ENCODE results near the gene SV2B.

DNA sequence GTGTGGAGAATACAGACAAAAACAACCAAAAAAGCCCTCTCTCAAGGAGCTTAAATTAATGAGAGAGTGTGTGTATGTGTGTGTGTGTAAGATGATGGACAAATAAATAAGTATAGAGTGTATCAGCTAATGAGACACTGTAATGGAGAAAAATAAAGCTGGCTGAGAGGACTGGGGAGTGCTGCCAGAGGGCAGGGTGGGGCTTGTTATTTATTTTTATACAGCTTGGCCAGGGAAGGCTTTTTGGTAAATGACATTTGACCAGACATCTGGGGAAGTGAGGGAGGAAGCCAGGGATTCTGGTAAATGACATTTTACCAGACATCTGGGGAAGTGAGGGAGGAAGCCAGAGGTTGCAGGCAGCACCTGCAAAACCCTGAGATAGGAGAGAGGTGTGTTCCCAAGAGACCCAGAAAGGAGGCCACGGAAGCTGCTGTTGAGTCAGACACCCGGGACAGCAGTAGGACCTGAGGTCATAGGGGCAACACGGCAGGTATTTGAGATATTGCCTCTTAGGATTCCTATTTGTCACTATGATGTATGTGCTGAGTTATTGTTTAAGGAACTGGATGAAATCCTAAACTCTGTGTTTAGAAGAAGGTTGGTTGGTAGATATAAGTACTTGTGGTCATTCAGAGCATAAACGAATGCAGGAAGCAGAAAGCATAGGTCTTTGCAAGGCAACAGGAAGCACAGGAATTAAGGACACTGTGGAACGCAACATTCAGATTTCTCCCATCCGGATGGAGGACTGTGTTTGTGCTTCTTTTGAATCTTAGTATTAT, 2.7 kb downstream of the SV2B start:
- TF ChIP-seq, protein P1, sequence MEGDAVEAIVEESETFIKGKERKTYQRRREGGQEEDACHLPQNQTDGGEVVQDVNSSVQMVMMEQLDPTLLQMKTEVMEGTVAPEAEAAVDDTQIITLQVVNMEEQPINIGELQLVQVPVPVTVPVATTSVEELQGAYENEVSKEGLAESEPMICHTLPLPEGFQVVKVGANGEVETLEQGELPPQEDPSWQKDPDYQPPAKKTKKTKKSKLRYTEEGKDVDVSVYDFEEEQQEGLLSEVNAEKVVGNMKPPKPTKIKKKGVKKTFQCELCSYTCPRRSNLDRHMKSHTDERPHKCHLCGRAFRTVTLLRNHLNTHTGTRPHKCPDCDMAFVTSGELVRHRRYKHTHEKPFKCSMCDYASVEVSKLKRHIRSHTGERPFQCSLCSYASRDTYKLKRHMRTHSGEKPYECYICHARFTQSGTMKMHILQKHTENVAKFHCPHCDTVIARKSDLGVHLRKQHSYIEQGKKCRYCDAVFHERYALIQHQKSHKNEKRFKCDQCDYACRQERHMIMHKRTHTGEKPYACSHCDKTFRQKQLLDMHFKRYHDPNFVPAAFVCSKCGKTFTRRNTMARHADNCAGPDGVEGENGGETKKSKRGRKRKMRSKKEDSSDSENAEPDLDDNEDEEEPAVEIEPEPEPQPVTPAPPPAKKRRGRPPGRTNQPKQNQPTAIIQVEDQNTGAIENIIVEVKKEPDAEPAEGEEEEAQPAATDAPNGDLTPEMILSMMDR (IDR thresholded peaks at IDR 0.05), result no peak
- TF ChIP-seq POLR2A (IDR thresholded peaks at IDR 0.05), result no peak

Measured in lower leg skin (tissue), 3 donors.